NK-92 treated with Interleukin-12 subunit alpha and Interleukin-12 subunit beta, amount 100 ng/mL, for 24 hours (cell line): ENCODE data around the gene ST6GALNAC3.

Experiments used
- DNase-seq: peaks from one replicate; lab custom pipeline; 2025; lab: John Stamatoyannopoulos, UW

ST6GALNAC3 gene

DNA sequence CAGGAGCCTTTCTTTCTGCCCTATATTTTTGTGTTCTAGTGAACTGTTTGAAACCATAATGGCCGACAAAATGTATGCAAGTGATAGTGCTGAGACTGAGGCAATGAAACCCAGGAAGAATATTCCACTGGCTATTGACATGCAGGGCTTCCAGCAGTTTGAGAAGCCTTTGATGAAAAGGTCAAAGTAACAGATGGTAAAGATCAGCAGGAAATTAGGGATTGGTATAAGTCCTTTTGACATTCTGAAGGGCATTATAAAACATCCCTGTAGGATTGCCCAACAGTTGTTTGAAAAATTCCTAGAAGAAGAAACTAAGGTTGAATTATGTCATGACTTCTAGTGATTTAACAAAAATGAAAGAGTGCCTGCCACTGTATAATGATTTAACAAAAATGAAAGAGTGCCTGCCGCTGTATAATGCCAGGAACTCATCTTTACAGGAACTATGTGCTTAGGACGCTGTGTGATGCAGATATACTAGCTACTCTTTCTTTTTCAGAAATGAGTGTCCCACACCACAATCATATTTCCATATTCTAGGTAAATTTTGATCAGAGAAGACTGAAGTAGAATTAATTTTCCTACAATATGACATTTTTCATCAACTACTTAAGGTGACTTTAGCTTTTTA, 508.8 kb downstream of the ST6GALNAC3 start:
- no peak for DNase-seq

- no peak for DNase-seq
Observed at GRCh38 chr1:76583875-76584477, 509.4 kb downstream of the ST6GALNAC3 start.

DNA sequence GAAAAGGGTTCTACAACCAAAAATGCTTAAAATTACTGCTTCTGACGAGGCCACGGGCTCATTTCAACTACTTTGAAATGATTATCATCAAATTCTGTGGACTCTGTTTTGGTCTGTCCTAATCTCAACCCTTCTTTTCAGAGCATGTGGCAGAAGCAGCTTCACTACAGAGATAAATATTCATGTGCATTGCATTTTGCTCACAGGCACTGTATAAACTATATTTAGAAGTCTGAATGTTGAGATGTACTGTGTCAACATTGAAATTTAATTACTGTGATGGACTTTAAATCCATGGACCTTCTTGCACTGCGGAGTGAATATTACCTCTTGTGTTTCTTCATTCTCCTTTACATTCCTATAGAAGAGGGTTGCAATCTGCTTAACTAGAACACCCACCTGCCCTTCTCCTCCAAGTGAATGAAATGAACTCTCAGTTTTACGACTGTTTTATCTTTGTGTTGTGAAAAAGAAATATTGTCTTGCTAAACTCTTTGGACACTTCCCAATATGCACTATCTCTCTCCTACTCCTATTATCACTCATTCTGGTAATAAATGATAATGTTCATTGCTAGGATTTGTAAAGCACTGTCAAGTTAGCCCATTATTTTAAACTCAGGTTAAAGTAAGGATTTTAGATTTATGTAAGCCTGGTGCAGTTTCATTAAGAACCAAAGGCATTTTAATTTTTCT, 511.6 kb downstream of the ST6GALNAC3 start:
- no peak for DNase-seq

DNA sequence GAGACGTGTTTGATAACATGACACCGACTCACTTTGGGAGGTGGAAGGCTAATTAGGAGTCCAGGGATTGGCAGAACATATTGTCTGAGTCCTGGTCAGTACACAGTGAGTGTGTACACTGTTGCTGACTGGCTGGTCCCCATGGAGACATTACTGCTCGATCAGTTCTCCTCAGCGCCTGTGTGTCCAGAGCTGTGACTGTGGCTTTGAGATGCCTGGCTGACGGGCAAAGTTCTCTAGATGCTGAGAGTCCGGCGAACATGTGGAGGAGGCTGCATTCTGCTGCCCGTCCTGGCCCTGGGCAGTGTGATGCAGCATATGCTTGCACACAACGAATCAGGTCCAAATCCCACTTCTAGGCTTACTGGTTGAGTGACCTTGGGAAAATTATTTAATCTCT, 512.7 kb downstream of the ST6GALNAC3 start:
- no peak for DNase-seq

DNA sequence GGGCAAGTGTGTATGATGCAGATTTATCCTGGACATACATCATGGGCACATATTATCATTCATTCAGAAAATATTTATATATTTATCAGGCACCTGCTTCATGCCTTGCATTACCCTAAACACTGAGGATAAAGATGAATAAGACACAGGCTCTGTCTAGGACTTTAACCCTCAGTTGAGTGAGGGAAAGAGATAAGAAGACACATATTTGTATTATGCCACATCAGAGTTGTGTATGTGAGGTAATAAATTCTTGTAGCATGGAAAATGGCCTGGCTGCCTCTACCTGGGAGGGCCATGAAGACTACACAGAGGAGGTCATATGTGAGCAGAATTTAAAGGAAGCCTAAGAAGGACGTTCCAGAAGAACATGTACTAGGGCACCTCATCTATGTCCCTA, 516.9 kb downstream of the ST6GALNAC3 start:
- no peak for DNase-seq

DNA sequence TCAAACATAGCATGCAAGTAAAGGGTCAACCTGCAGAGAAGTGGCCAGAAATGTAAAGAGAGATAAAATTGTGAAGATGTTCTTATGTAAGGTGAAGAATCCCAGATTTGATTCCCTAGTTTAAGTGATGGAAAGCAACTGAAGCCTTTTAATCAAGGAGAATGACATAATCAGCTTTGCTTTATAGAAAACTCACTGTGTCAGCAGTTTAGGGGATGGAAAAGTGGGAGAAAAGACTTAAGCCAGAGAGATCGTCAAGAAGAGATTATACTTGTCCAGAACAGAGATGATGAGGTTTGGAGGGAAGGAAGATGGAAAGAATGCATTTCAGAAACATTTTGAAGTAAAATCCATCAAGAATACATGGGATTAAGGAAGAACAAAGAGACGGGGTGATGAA, 517.4 kb downstream of the ST6GALNAC3 start:
- no peak for DNase-seq

GRCh38 chr1:76593141-76593540, 518.6 kb downstream of the ST6GALNAC3 start:
- DNase-seq, result no peak

- no peak for DNase-seq
Observed at GRCh38 chr1:76593618-76594017, 519.1 kb downstream of the ST6GALNAC3 start.

DNA sequence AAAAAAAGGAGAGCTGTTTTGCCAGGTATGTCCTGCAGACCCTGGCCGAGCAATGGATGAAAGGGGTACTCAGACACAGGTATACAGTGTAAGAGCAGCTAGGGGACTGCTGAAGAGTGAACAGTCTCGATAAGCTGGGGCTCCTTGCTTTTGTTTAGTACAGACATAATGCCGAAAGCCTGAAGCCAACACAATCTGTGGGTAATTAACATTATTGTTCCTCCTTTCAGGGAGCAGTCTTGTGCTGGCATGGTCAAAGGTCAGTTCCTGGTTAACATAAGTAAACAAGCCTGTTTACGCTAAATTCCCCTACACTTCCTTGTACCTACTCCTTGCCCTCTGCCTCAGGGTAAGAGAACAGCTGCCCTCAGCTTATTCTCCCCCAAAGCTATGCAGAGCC, 520.5 kb downstream of the ST6GALNAC3 start:
- DNase-seq, result no peak

- DNase-seq, result no peak
Observed at GRCh38 chr1:76601465-76601864, 526.9 kb downstream of the ST6GALNAC3 start.

- no peak for DNase-seq
Observed at GRCh38 chr1:76607717-76608116, 533.2 kb downstream of the ST6GALNAC3 start.

GRCh38 chr1:76611770-76612445, 537.4 kb downstream of the ST6GALNAC3 start:
- no peak for DNase-seq

GRCh38 chr1:76613886-76614285, 539.3 kb downstream of the ST6GALNAC3 start:
- no peak for DNase-seq

DNA sequence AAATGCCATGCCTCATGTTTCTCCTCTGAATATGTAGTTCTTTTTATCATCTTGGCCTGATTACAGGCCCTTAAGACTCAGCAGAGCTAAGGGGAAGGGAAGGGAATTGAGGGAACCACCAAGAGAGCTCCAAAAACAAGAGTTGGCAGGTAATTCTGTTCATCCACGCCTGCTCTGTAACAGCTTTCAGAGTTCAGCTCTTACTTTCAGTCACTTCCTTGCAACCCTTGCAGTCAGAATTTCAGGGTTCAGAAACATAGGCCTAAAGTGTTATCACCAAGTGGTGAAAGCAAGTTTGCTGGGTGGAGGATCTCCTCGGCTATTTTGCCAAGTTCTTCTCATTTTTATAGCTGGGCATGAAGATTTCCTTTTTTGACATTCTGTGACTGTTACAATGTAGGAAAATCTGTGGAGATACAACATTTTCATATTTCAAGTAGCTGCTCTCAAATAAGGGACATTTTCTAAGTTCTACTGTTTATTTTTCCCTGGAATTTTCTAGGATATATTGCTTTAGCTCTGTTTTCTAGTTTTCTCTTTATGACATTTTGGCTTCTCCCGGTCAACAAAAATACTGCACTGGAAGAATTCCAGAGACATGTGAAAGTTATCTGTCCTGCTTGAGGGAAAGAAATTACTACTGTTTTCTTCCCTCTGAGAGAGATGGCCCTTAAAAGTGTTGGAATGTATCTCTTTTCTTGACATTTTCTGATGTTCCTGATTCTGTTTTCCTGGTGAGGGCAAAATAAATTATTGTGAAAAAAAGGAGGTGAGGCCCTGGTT, 540.9 kb downstream of the ST6GALNAC3 start:
- no peak for DNase-seq

- DNase-seq, result no peak
Observed at GRCh38 chr1:76620371-76620770, 545.8 kb downstream of the ST6GALNAC3 start.

GRCh38 chr1:76622774-76623528, 548.4 kb downstream of the ST6GALNAC3 start:
- no peak for DNase-seq

DNA sequence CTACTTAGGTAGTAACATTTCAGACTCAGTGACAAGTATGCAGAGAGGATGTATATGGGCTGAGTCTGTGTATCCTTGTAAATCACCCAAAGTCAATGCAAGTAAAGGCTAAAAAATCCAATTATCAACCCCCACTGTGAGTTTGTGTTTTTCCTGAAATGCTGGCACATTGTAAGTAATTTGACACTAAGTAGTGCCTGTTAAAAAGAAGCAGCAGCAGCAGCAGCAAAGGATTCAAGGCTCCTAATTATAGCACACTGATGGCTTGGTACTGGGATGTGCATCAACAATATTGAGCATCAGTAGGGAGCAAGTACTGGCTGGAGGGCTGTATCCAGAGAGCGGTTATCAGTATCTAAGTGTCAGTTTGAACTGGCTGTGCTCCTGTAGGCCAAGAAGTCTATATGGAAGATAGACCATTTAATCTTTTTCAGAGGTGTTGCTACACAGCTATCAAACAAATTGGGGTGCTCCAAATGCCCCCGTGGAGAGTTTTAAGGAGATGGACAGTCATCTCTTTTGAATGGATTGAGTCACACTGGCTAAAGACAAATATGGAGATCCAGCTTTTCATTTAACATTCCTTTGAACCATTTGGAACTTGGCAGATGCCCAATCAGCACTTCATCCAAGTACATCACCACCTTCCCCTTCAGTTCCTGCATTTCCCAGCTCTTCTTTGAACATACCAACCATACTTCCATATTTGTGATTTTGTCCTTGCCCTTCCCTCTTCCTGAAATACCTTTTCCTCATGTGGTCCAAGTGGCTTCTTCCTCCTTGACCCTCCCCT, 551.5 kb downstream of the ST6GALNAC3 start:
- DNase-seq, result no peak

DNA sequence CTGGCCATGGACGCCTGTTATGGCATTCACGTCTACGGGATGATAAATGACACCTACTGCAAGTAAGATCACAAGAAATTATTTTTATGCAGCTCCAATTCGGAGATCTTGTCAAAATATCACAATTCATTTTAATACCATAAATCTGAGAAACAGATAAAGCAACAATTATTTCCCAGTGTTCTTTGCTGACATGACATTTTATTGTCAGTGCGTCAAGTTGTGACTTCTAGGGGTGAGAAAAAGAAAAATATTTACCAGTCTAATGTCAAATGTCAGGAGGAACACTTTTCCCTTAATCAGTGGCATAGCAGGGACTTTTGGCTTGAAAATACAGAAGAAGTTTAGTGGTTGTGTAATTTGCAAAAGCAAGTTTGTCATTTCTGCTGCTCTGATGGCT, 553.0 kb downstream of the ST6GALNAC3 start:
- DNase-seq, result no peak

- DNase-seq, result no peak
Observed at GRCh38 chr1:76627901-76628300, 553.4 kb downstream of the ST6GALNAC3 start.

DNA sequence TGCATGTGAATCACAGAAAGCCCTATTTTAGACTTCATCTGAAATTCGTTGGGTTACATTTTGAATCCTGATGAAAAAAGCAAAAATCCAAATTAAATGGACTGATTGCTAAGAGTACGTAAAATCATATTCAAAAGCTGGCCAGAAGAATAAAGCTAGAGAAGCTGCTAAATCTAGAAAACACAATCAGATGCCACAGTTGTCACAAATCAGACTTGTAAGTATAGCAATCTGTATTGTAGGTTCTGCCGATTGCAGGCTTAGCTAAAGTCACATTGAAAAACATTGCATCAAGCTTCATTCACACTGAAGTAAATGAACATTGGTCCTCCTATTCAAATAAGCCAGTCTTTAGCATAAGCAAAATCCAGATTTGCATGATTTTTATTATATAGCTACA, 557.6 kb downstream of the ST6GALNAC3 start:
- no peak for DNase-seq

- DNase-seq, result no peak
Observed at GRCh38 chr1:76635784-76636183, 561.2 kb downstream of the ST6GALNAC3 start.
